Kidney (tissue), 14 donors: ENCODE measurements around the gene PRRC2A. TPM values are rescaled to one million over a fixed set of nuclear protein-coding genes. Genes with fewer than 3 reads are reported as not detected.

Source experiments
- DNase-seq, 5 donors: peaks; one replicate each; pipeline ENCODE4 v3.0.0-alpha.2; 2013 to 2020
- FAIRE-seq: peaks from 2 replicates; lab custom pipeline; 2012; peaks lifted over from hg19 to GRCh38; lab: Jason Lieb, UNC
- H3K27ac ChIP-seq, 2 donors: one replicate each; pipeline ENCODE4 v1.7.0; 2013; ENCODE audit warnings: low read depth in 2 of 2, low read length in 2 of 2, inconsistent platforms in 1 of 2
- H3K27me3 ChIP-seq: one replicate; pipeline ENCODE4 v1.7.1; 2013; ENCODE audit warnings: low read length, inconsistent platforms; ENCODE audit not compliant: control insufficient read depth, insufficient read depth
- H3K36me3 ChIP-seq, 3 donors: one replicate each; pipeline versions ENCODE4 v1.7.0 to v1.7.1; 2013; ENCODE audit warnings: low read length in 3 of 3, control low read depth in 1 of 3, inconsistent platforms in 1 of 3; ENCODE audit not compliant: insufficient read depth in 3 of 3, control insufficient read depth in 2 of 3
- H3K4me1 ChIP-seq, 3 donors: one replicate each; pipeline versions ENCODE4 v1.7.0 to v1.7.1; 2013; ENCODE audit warnings: low read length in 3 of 3, inconsistent platforms in 1 of 3, low read depth in 1 of 3; ENCODE audit not compliant: control insufficient read depth in 2 of 3, insufficient read depth in 2 of 3
- H3K4me3 ChIP-seq, 3 donors: one replicate each; pipeline versions ENCODE4 v1.7.0 to v1.8.1; 2013; ENCODE audit warnings: low read length in 3 of 3, control low read depth in 1 of 3, inconsistent platforms in 1 of 3
- H3K9ac ChIP-seq, 3 donors: one replicate each; pipeline versions ENCODE4 v1.7.0 to v1.7.1; 2013; ENCODE audit warnings: low read length in 3 of 3, control low read depth in 1 of 3, inconsistent platforms in 1 of 3
- H3K9me3 ChIP-seq, 3 donors: one replicate each; pipeline versions ENCODE4 v1.7.0 to v1.7.1; 2013; ENCODE audit warnings: low read length in 3 of 3, control low read depth in 1 of 3, inconsistent platforms in 1 of 3; ENCODE audit not compliant: control insufficient read depth in 2 of 3, insufficient read depth in 1 of 3
- CTCF ChIP-seq: IDR thresholded peaks from 3 replicates; pipeline ENCODE4 v1.5.1; 2012; ENCODE audit warnings: mild to moderate bottlenecking, moderate library complexity, borderline replicate concordance; ENCODE audit not compliant: insufficient read depth; ENCODE audit errors: extremely low read depth
- intact Hi-C: fragments of 100-400 bp; cut with DNase I; formaldehyde crosslinking; loops from one replicate; pipeline ENCODE4 v1.11.1; 2022
- polyA plus RNA-seq: library from polyadenylated mRNA; stranded (reverse); fragments of 350-450 nt; fragmentation: Illumina TruSeq; extraction: RNeasy Lipid Tissue Mini Kit (QIAGEN cat#74804); gene quantifications from one replicate; pipeline ENCODE4 v1.2.3, GENCODE V29; 2014; ENCODE audit warnings: low read depth, low replicate concordance; ENCODE audit not compliant: insufficient read depth
- total RNA-seq: library from RNA; stranded (reverse); fragmentation: NEBNext Ultra II Directional; extraction: Animal tissue kit (Norgen Biotek cat#: 25700); gene quantifications from one replicate; pipeline ENCODE4 v1.2.1, GENCODE V29; 2021
- donor health status: control.
- donor health status: control.
- donor health status: control.
- donor health status: control.
- donor health status: control.
- donor health status: DM: yes; HTN: yes; CAD: no.
- donor health status: Normal renal cell carcinoma (clear cell type).

The PRRC2A gene
- total and polyA plus RNA-seq, 2 donors from 2014 or later = 84.6 to 159 TPM

GRCh38 chr6:31582230-31582643 lies 38.3 kb upstream of the PRRC2A start, which contains the start of gene LTB:
Gene LTB (minus strand): TSS chr6:31582424. CDS start chr6:31582417, 7 bp downstream.
- no peaks in the 10 kb centered on the region for H3K36me3 ChIP-seq
- no peak for DNase-seq
- H3K27me3 ChIP-seq = no peaks in the 10 kb centered on the region
- H3K27ac ChIP-seq = peak within 1 kb of the TSS; percentile 70 to 78
- TF ChIP-seq CTCF = no peak
- FAIRE-seq = no peak
- H3K4me3 ChIP-seq = peak within 1 kb of the TSS; percentile 65 to 93 (median 90)
- no peaks in the 10 kb centered on the region for H3K9me3 ChIP-seq
- peaks cover 0 to 10% (median 5%) of the 10 kb centered on the region in 3 donors for H3K4me1 ChIP-seq
- H3K9ac ChIP-seq = peak within 1 kb of the TSS; percentile 69 to 97 (median 93)
- intact Hi-C loops = no loop called here

GRCh38 chr6:31585491-31585890 lies 35.0 kb upstream of the PRRC2A start:
- H3K9ac ChIP-seq = no peak overlapping the region
- H3K27ac ChIP-seq = no peak overlapping the region
- no peak for FAIRE-seq

GRCh38 chr6:31586008-31586407 lies 34.5 kb upstream of the PRRC2A start, which contains the start of gene LST1:
Gene LST1 (plus strand): TSS chr6:31586277. CDS start chr6:31587300, 1,023 bp downstream.
- no peak for TF ChIP-seq CTCF

More at GRCh38 chr6:31585491-31585890, 35.0 kb upstream of the PRRC2A start:
- TF ChIP-seq CTCF = no peak
- no peaks in the 10 kb centered on the region for H3K9me3 ChIP-seq
- intact Hi-C loops = no loop called here
- no peaks in the 10 kb centered on the region for H3K27me3 ChIP-seq
- peaks cover 0 to 10% (median 1%) of the 10 kb centered on the region in 3 donors for H3K4me1 ChIP-seq
- no peak for DNase-seq
- no peak overlapping the region for H3K4me3 ChIP-seq
- no peaks in the 10 kb centered on the region for H3K36me3 ChIP-seq

More at GRCh38 chr6:31586008-31586407, 34.5 kb upstream of the PRRC2A start, which contains the start of gene LST1:
- DNase-seq = no peak
- Histone ChIP-seq H3K9me3 (no peaks in the 10 kb centered on the region), H3K36me3 (no peaks in the 10 kb centered on the region), H3K4me3 (no peak within 1 kb of the TSS), H3K27me3 (no peaks in the 10 kb centered on the region), H3K27ac (no peak within 1 kb of the TSS), H3K4me1 (peaks cover 0 to 8% (median 0%) of the 10 kb centered on the region in 3 donors), H3K9ac (no peak within 1 kb of the TSS)
- FAIRE-seq = no peak
- intact Hi-C loops = no loop called here
